ENCODE data around the gene CUX1. TPM values are rescaled to one million over a fixed set of nuclear protein-coding genes. Genes with fewer than 3 reads are reported as not detected.

CUX1 gene
- total and polyA plus RNA-seq, 9 donors: 42.2 to 151 (median 126) TPM

- Histone ChIP-seq H3K27me3 (no peaks in the 10 kb centered on the region), H3K9me3 (no peaks in the 10 kb centered on the region), H3K4me1 (ENCODE audit: insufficient read depth) (no peaks in the 10 kb centered on the region), H3K4me3 (no peak overlapping the region), H3K27ac (no peak overlapping the region), H3K36me3 (no peaks in the 10 kb centered on the region)
- DNase-seq: no peak
- TF ChIP-seq, protein P1, sequence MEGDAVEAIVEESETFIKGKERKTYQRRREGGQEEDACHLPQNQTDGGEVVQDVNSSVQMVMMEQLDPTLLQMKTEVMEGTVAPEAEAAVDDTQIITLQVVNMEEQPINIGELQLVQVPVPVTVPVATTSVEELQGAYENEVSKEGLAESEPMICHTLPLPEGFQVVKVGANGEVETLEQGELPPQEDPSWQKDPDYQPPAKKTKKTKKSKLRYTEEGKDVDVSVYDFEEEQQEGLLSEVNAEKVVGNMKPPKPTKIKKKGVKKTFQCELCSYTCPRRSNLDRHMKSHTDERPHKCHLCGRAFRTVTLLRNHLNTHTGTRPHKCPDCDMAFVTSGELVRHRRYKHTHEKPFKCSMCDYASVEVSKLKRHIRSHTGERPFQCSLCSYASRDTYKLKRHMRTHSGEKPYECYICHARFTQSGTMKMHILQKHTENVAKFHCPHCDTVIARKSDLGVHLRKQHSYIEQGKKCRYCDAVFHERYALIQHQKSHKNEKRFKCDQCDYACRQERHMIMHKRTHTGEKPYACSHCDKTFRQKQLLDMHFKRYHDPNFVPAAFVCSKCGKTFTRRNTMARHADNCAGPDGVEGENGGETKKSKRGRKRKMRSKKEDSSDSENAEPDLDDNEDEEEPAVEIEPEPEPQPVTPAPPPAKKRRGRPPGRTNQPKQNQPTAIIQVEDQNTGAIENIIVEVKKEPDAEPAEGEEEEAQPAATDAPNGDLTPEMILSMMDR (IDR thresholded peaks at IDR 0.05): no peak
- TF ChIP-seq POLR2A (IDR thresholded peaks at IDR 0.05): no peak
- TF ChIP-seq EP300 (IDR thresholded peaks at IDR 0.05): no peak
- intact Hi-C loops (cut with DNase I): no loop called here
- 77 to 80% (median 80%) methylated on average over 24 of the region's 24 CpGs for WGBS, 3 donors
Measured at GRCh38 chr7:102175423-102176170, 358.2 kb downstream of the CUX1 start.

DNA sequence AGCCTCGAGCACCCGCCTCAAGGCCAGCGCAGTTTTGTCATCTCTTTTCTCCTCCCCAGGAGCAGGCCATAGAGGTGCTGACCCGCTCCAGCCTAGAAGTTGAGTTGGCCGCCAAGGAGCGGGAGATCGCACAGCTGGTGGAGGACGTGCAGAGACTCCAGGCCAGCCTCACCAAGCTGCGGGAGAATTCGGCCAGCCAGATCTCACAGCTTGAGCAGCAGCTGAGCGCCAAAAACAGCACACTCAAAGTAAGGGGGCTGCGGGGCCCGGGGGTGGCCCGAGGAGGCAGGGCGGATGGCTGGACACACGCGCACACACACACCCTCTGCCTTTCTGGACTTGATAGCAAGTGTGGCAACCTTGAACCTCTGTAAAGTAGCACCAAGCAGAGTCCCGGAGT, 361.0 kb downstream of the CUX1 start:
- 66 to 82% (median 71%) methylated on average over 18 of the region's 18 CpGs for WGBS, 3 donors
- H3K9me3 ChIP-seq: no peaks in the 10 kb centered on the region
- no peak for TF ChIP-seq EP300 (IDR thresholded peaks at IDR 0.05)
- no peak for TF ChIP-seq POLR2A (IDR thresholded peaks at IDR 0.05)
- TF ChIP-seq, protein P1 (IDR thresholded peaks at IDR 0.05): no peak
- no peaks in the 10 kb centered on the region for H3K36me3 ChIP-seq
- intact Hi-C loops (cut with DNase I): no loop called here
- DNase-seq: no peak
- H3K4me1 ChIP-seq (ENCODE audit: insufficient read depth): no peaks in the 10 kb centered on the region
- H3K27ac ChIP-seq: no peak overlapping the region
- H3K27me3 ChIP-seq: no peaks in the 10 kb centered on the region
- H3K4me3 ChIP-seq: no peak overlapping the region

- 88 to 93% (median 91%) methylated on average over 10 of the region's 10 CpGs for WGBS, 3 donors
- no peak overlapping the region for H3K27ac ChIP-seq
- TF ChIP-seq EP300 (IDR thresholded peaks at IDR 0.05) (no peak), POLR2A (IDR thresholded peaks at IDR 0.05) (no peak)
- TF ChIP-seq, protein P1 (IDR thresholded peaks at IDR 0.05): no peak
- intact Hi-C loops (cut with DNase I): no loop called here
- no peak for DNase-seq
- no peak overlapping the region for H3K4me3 ChIP-seq
- H3K4me1 ChIP-seq (ENCODE audit: insufficient read depth): no peaks in the 10 kb centered on the region
- no peaks in the 10 kb centered on the region for H3K36me3 ChIP-seq
- H3K9me3 ChIP-seq: no peaks in the 10 kb centered on the region
- no peaks in the 10 kb centered on the region for H3K27me3 ChIP-seq
Measured at GRCh38 chr7:102180727-102181126, 363.3 kb downstream of the CUX1 start.

- no peak for TF ChIP-seq POLR2A (IDR thresholded peaks at IDR 0.05)
- TF ChIP-seq, protein P1 (IDR thresholded peaks at IDR 0.05): no peak
- TF ChIP-seq EP300 (IDR thresholded peaks at IDR 0.05): no peak
- WGBS, 3 donors: 95 to 97% (median 96%) methylated on average over 8 of the region's 8 CpGs
- intact Hi-C loops (cut with DNase I): no loop called here
- no peak for DNase-seq
- Histone ChIP-seq H3K36me3 (no peaks in the 10 kb centered on the region), H3K9me3 (no peaks in the 10 kb centered on the region), H3K27ac (no peak overlapping the region), H3K4me3 (no peak overlapping the region), H3K4me1 (ENCODE audit: insufficient read depth) (no peaks in the 10 kb centered on the region), H3K27me3 (no peaks in the 10 kb centered on the region)
Measured at GRCh38 chr7:102181517-102181916, 364.1 kb downstream of the CUX1 start.

All from ovary (tissue), 9 donors.